ENCODE data around the gene TULP1. TPM values are rescaled to one million over a fixed set of nuclear protein-coding genes. Genes with fewer than 3 reads are reported as not detected.

Gene TULP1
- total RNA-seq, 1 donor from 2014 or later, result not detected

- peak within 1 kb of the TSS; percentile 95 for H2AFZ ChIP-seq (ENCODE audit: low read depth, low read length)
- peaks cover 31% of the 10 kb centered on the region for H3K36me3 ChIP-seq (ENCODE audit: insufficient read depth, low read length)
- H3K79me2 ChIP-seq (ENCODE audit: insufficient read depth, low read length), result peaks cover 48% of the 10 kb centered on the region
- peak within 1 kb of the TSS; percentile 94 for H3K9ac ChIP-seq (ENCODE audit: low read length)
- FAIRE-seq (no peak), DNase-seq (ENCODE audit: low read depth) (peak; percentile 82)
- H3K27me3 ChIP-seq (ENCODE audit: insufficient read depth, low read length), result no peaks in the 10 kb centered on the region
- H3K4me2 ChIP-seq (ENCODE audit: low read length), result peak within 1 kb of the TSS; percentile 98
- H3K4me3 ChIP-seq (ENCODE audit: insufficient read depth, low read depth, low read length), result peak within 1 kb of the TSS; percentile 99
- peaks cover 24% of the 10 kb centered on the region for H3K4me1 ChIP-seq (ENCODE audit: insufficient read depth, low read length)
- Mint-ChIP-seq H3K36me3 (ENCODE audit: low read depth, unreplicated experiment) (peaks cover 29% of the 10 kb centered on the region), H3K27me3 (ENCODE audit: low read depth, unreplicated experiment) (no peaks in the 10 kb centered on the region), H3K4me1 (ENCODE audit: low read depth, unreplicated experiment) (peaks cover 9% of the 10 kb centered on the region), H3K9me3 (ENCODE audit: unreplicated experiment) (peaks cover 9% of the 10 kb centered on the region), H3K27ac (ENCODE audit: unreplicated experiment) (peak within 1 kb of the TSS; percentile 95), H3K4me3 (ENCODE audit: unreplicated experiment) (peak within 1 kb of the TSS; percentile 100)
- H3K27ac ChIP-seq (ENCODE audit: low read depth, low read length), result peak within 1 kb of the TSS; percentile 88
- no peaks in the 10 kb centered on the region for H3K9me3 ChIP-seq (ENCODE audit: insufficient read depth, low read depth, low read length)
- H4K20me1 ChIP-seq (ENCODE audit: insufficient read depth, low read length), result peaks cover 49% of the 10 kb centered on the region
- no peak for TF ChIP-seq EZH2 (IDR thresholded peaks at IDR 0.05; ENCODE audit: insufficient read depth, low read length)
- TF ChIP-seq CTCF (IDR thresholded peaks at IDR 0.05; ENCODE audit: insufficient read depth, low read depth, low read length), result peak; percentile 92
These were observed 44.3 kb downstream of the TULP1 start, which contains the start of gene RPL10A for GRCh38 chr6:35468181-35468979. Gene RPL10A, plus strand, starts transcription at chr6:35468401. Its CDS starts 34 bp downstream, at chr6:35468435.

GRCh38 chr6:35465646-35466045 lies 47.0 kb downstream of the TULP1 start:
- peaks cover 22% of the 10 kb centered on the region for H4K20me1 ChIP-seq (ENCODE audit: insufficient read depth, low read length)
- no peak overlapping the region for H3K4me2 ChIP-seq (ENCODE audit: low read length)
- H3K79me2 ChIP-seq (ENCODE audit: insufficient read depth, low read length), result peaks cover 25% of the 10 kb centered on the region
- TF ChIP-seq CTCF (IDR thresholded peaks at IDR 0.05; ENCODE audit: insufficient read depth, low read depth, low read length), result no peak
- TF ChIP-seq EZH2 (IDR thresholded peaks at IDR 0.05; ENCODE audit: insufficient read depth, low read length), result no peak
- Mint-ChIP-seq H3K27me3 (ENCODE audit: low read depth, unreplicated experiment) (no peaks in the 10 kb centered on the region), H3K27ac (ENCODE audit: unreplicated experiment) (no peak overlapping the region), H3K36me3 (ENCODE audit: low read depth, unreplicated experiment) (peaks cover 20% of the 10 kb centered on the region), H3K4me3 (ENCODE audit: unreplicated experiment) (peak overlapping the region; percentile 10), H3K9me3 (ENCODE audit: unreplicated experiment) (peaks cover 9% of the 10 kb centered on the region), H3K4me1 (ENCODE audit: low read depth, unreplicated experiment) (peaks cover 5% of the 10 kb centered on the region)
- H3K4me1 ChIP-seq (ENCODE audit: insufficient read depth, low read length), result peaks cover 14% of the 10 kb centered on the region
- H3K27me3 ChIP-seq (ENCODE audit: insufficient read depth, low read length), result no peaks in the 10 kb centered on the region
- H3K9ac ChIP-seq (ENCODE audit: low read length), result no peak overlapping the region
- H2AFZ ChIP-seq (ENCODE audit: low read depth, low read length), result no peak overlapping the region
- DNase-seq (ENCODE audit: low read depth), result no peak
- no peak for FAIRE-seq
- H3K27ac ChIP-seq (ENCODE audit: low read depth, low read length), result no peak overlapping the region
- no peaks in the 10 kb centered on the region for H3K9me3 ChIP-seq (ENCODE audit: insufficient read depth, low read depth, low read length)
- peaks cover 11% of the 10 kb centered on the region for H3K36me3 ChIP-seq (ENCODE audit: insufficient read depth, low read length)
- no peak overlapping the region for H3K4me3 ChIP-seq (ENCODE audit: insufficient read depth, low read depth, low read length)

- Mint-ChIP-seq H3K36me3 (ENCODE audit: low read depth, unreplicated experiment) (peaks cover 10% of the 10 kb centered on the region), H3K27me3 (ENCODE audit: low read depth, unreplicated experiment) (no peaks in the 10 kb centered on the region), H3K4me1 (ENCODE audit: low read depth, unreplicated experiment) (peaks cover 2% of the 10 kb centered on the region), H3K4me3 (ENCODE audit: unreplicated experiment) (no peak overlapping the region), H3K27ac (ENCODE audit: unreplicated experiment) (no peak overlapping the region), H3K9me3 (ENCODE audit: unreplicated experiment) (peaks cover 6% of the 10 kb centered on the region)
- H3K79me2 ChIP-seq (ENCODE audit: insufficient read depth, low read length), result peaks cover 2% of the 10 kb centered on the region
- H3K9me3 ChIP-seq (ENCODE audit: insufficient read depth, low read depth, low read length), result no peaks in the 10 kb centered on the region
- H3K36me3 ChIP-seq (ENCODE audit: insufficient read depth, low read length), result peaks cover 2% of the 10 kb centered on the region
- no peak overlapping the region for H3K4me2 ChIP-seq (ENCODE audit: low read length)
- H3K27ac ChIP-seq (ENCODE audit: low read depth, low read length), result no peak overlapping the region
- no peaks in the 10 kb centered on the region for H3K27me3 ChIP-seq (ENCODE audit: insufficient read depth, low read length)
- DNase-seq (ENCODE audit: low read depth) (no peak), FAIRE-seq (no peak)
- no peaks in the 10 kb centered on the region for H4K20me1 ChIP-seq (ENCODE audit: insufficient read depth, low read length)
- H2AFZ ChIP-seq (ENCODE audit: low read depth, low read length), result no peak overlapping the region
- H3K4me1 ChIP-seq (ENCODE audit: insufficient read depth, low read length), result peaks cover 6% of the 10 kb centered on the region
- H3K4me3 ChIP-seq (ENCODE audit: insufficient read depth, low read depth, low read length), result no peak overlapping the region
- no peak overlapping the region for H3K9ac ChIP-seq (ENCODE audit: low read length)
- no peak for TF ChIP-seq CTCF (IDR thresholded peaks at IDR 0.05; ENCODE audit: insufficient read depth, low read depth, low read length)
- no peak for TF ChIP-seq EZH2 (IDR thresholded peaks at IDR 0.05; ENCODE audit: insufficient read depth, low read length)
These were observed 49.4 kb downstream of the TULP1 start for GRCh38 chr6:35463292-35463691.

Data from astrocyte (in vitro differentiated cells and primary cell).